HEK293 (cell line): Measurements from ENCODE around the gene HTR1B.

Source experiments
- CTCF ChIA-PET: fragments of 350-600 bp; formaldehyde crosslinking; extraction: SDS; loops from one replicate; lab custom pipeline; 2021; ENCODE audit warnings: antibody characterized with exemption; lab: Yijun Ruan, JAX
- POLR2A ChIA-PET: fragments of 300-600 bp; formaldehyde crosslinking; extraction: SDS; loops from one replicate; lab custom pipeline; 2020; ENCODE audit warnings: antibody characterized with exemption, inconsistent platforms; lab: Yijun Ruan, JAX
- H3K27ac ChIP-seq: fragments of 200-500 bp; sonication (Bioruptor generic); 2 replicates; pipeline ENCODE4 v1.5.1; 2014; ENCODE audit warnings: low read depth, low read length, control low read depth, inconsistent platforms; ENCODE audit errors: extremely low read depth
- H3K36me3 ChIP-seq, 2 experiments: fragments of 200-500 bp in 1 of 2; sonication (Bioruptor generic) in 1 of 2; 1 replicate in 1 of 2; 2 replicates in 1 of 2; pipeline ENCODE4 v1.5.1; 2014 to 2017; ENCODE audit warnings: inconsistent platforms in 2 of 2, low read length in 2 of 2; ENCODE audit not compliant: control insufficient read depth in 2 of 2, insufficient read depth in 1 of 2
- H3K4me1 ChIP-seq: fragments of 200-500 bp; sonication (Bioruptor generic); 2 replicates; pipeline ENCODE4 v1.5.1; 2014; ENCODE audit warnings: mild to moderate bottlenecking, low read length, inconsistent platforms; ENCODE audit not compliant: control insufficient read depth, insufficient read depth
- H3K4me3 ChIP-seq: 2 replicates; pipeline ENCODE4 v1.5.1; 2011; ENCODE audit warnings: low read depth, mild to moderate bottlenecking, control low read depth, low read length, moderate library complexity
- H3K9me3 ChIP-seq: fragments of 200-500 bp; sonication (Bioruptor generic); 2 replicates; pipeline ENCODE4 v1.5.1; 2014; ENCODE audit warnings: low read depth, low read length, inconsistent platforms; ENCODE audit not compliant: control insufficient read depth, insufficient read depth
- GLI4 ChIP-seq: fragments of 450-650 bp; formaldehyde crosslinking; IDR thresholded peaks from 2 replicates; pipeline ENCODE4 v1.5.1; 2016; ENCODE audit warnings: missing biosample characterization, missing genetic modification characterization
- GLIS1 ChIP-seq: fragments of 450-650 bp; formaldehyde crosslinking; IDR thresholded peaks from 2 replicates; pipeline ENCODE4 v1.5.1; 2016; ENCODE audit warnings: missing biosample characterization, missing genetic modification characterization
- IKZF3 ChIP-seq: fragments of 450-650 bp; IDR thresholded peaks from 2 replicates; pipeline ENCODE4 v1.5.0; 2018; ENCODE audit warnings: missing biosample characterization, mild to moderate bottlenecking, missing genetic modification characterization, moderate library complexity
- KLF7 ChIP-seq: fragments of 450-650 bp; formaldehyde crosslinking; IDR thresholded peaks from 2 replicates; pipeline ENCODE4 v1.5.1; 2016; ENCODE audit warnings: missing biosample characterization, missing genetic modification characterization, borderline replicate concordance
- MYNN ChIP-seq: fragments of 450-650 bp; formaldehyde crosslinking; IDR thresholded peaks from 2 replicates; pipeline ENCODE4 v1.5.1; 2016; ENCODE audit warnings: missing biosample characterization, missing genetic modification characterization, borderline replicate concordance
- PRDM1 ChIP-seq: fragments of 450-650 bp; formaldehyde crosslinking; IDR thresholded peaks from 2 replicates; pipeline ENCODE4; 2016; ENCODE audit warnings: missing biosample characterization, missing genetic modification characterization
- RBAK ChIP-seq: fragments of 450-650 bp; formaldehyde crosslinking; IDR thresholded peaks from 2 replicates; pipeline ENCODE4 v1.5.1; 2016; ENCODE audit warnings: missing biosample characterization, missing genetic modification characterization
- SP7 ChIP-seq: fragments of 450-650 bp; formaldehyde crosslinking; IDR thresholded peaks from 2 replicates; pipeline ENCODE4 v1.5.1; 2016; ENCODE audit warnings: missing biosample characterization, missing genetic modification characterization
- ZBTB17 ChIP-seq: fragments of 450-650 bp; formaldehyde crosslinking; IDR thresholded peaks from 2 replicates; pipeline ENCODE4 v1.5.1; 2016; ENCODE audit warnings: missing biosample characterization, missing genetic modification characterization
- ZFP3 ChIP-seq: fragments of 450-650 bp; formaldehyde crosslinking; IDR thresholded peaks from 2 replicates; pipeline ENCODE4 v1.5.1; 2016; ENCODE audit warnings: low read depth, missing biosample characterization, missing genetic modification characterization
- ZFP37 ChIP-seq: fragments of 450-650 bp; formaldehyde crosslinking; IDR thresholded peaks from 2 replicates; pipeline ENCODE4 v1.5.1; 2016; ENCODE audit warnings: missing biosample characterization, missing genetic modification characterization
- ZIC2 ChIP-seq: fragments of 450-650 bp; formaldehyde crosslinking; IDR thresholded peaks from 2 replicates; pipeline ENCODE4 v1.5.1; 2016; ENCODE audit warnings: missing biosample characterization, missing genetic modification characterization
- ZNF140 ChIP-seq: fragments of 450-650 bp; formaldehyde crosslinking; IDR thresholded peaks from 2 replicates; pipeline ENCODE4 v1.5.1; 2016; ENCODE audit warnings: missing biosample characterization, missing genetic modification characterization
- ZNF302 ChIP-seq: fragments of 450-650 bp; formaldehyde crosslinking; IDR thresholded peaks from 2 replicates; pipeline ENCODE4 v1.5.1; 2016; ENCODE audit warnings: missing biosample characterization, missing genetic modification characterization, low read depth
- ZNF335 ChIP-seq: fragments of 450-650 bp; formaldehyde crosslinking; conservative IDR thresholded peaks from 2 replicates; pipeline ENCODE4 v1.5.1; 2016; ENCODE audit warnings: missing biosample characterization, missing genetic modification characterization
- ZNF501 ChIP-seq: fragments of 450-650 bp; formaldehyde crosslinking; IDR thresholded peaks from 2 replicates; pipeline ENCODE4 v1.5.1; 2016; ENCODE audit warnings: missing biosample characterization, missing genetic modification characterization
- ZNF544 ChIP-seq: fragments of 450-650 bp; formaldehyde crosslinking; IDR thresholded peaks from 2 replicates; pipeline ENCODE4 v1.5.0; 2017; ENCODE audit warnings: missing biosample characterization, missing genetic modification characterization
- ZNF549 ChIP-seq: fragments of 450-650 bp; IDR thresholded peaks from 2 replicates; pipeline ENCODE4 v1.5.1; 2018; ENCODE audit warnings: missing biosample characterization, missing genetic modification characterization, mild to moderate bottlenecking, inconsistent platforms, moderate library complexity
- ZNF561 ChIP-seq: fragments of 450-650 bp; IDR thresholded peaks from 2 replicates; pipeline ENCODE4 v1.5.1; 2018; ENCODE audit warnings: missing biosample characterization, missing genetic modification characterization, borderline replicate concordance
- ZNF600 ChIP-seq: fragments of 450-650 bp; formaldehyde crosslinking; IDR thresholded peaks from 2 replicates; pipeline ENCODE4 v1.5.1; 2016; ENCODE audit warnings: missing biosample characterization, missing genetic modification characterization
- ZNF677 ChIP-seq: fragments of 450-650 bp; IDR thresholded peaks from 2 replicates; pipeline ENCODE4 v1.5.0; 2018; ENCODE audit warnings: missing biosample characterization, mild to moderate bottlenecking, missing genetic modification characterization, moderate library complexity
- ZNF768 ChIP-seq: fragments of 450-650 bp; formaldehyde crosslinking; IDR thresholded peaks from 2 replicates; pipeline ENCODE4 v1.5.1; 2018; ENCODE audit warnings: missing biosample characterization, mild to moderate bottlenecking, missing genetic modification characterization
- ZNF791 ChIP-seq: fragments of 450-650 bp; formaldehyde crosslinking; IDR thresholded peaks from 2 replicates; pipeline ENCODE4 v1.5.1; 2016; ENCODE audit warnings: missing biosample characterization, missing genetic modification characterization
- ZSCAN30 ChIP-seq: fragments of 450-650 bp; IDR thresholded peaks from 2 replicates; pipeline ENCODE4 v1.5.1; 2018; ENCODE audit warnings: missing biosample characterization, mild to moderate bottlenecking, missing genetic modification characterization, moderate library complexity
- TF ChIP-seq, protein P1 (sequence below): fragments of 450-650 bp; formaldehyde crosslinking; IDR thresholded peaks from 2 replicates; pipeline ENCODE4 v1.5.1; 2016; ENCODE audit warnings: missing biosample characterization, missing genetic modification characterization
- TF ChIP-seq, protein P2 (sequence below): fragments of 450-650 bp; formaldehyde crosslinking; IDR thresholded peaks from 2 replicates; pipeline ENCODE4 v1.5.1; 2016; ENCODE audit warnings: missing biosample characterization, missing genetic modification characterization
- TF ChIP-seq, protein P3 (sequence below): fragments of 450-650 bp; formaldehyde crosslinking; IDR thresholded peaks from 2 replicates; pipeline ENCODE4 v1.5.0; 2017; ENCODE audit warnings: missing biosample characterization, missing genetic modification characterization, borderline replicate concordance
- TF ChIP-seq, protein P4 (sequence below): fragments of 450-650 bp; formaldehyde crosslinking; conservative IDR thresholded peaks from 2 replicates; pipeline ENCODE4 v1.5.1; 2016; ENCODE audit warnings: low read depth, missing biosample characterization, missing genetic modification characterization

HTR1B gene

DNA sequence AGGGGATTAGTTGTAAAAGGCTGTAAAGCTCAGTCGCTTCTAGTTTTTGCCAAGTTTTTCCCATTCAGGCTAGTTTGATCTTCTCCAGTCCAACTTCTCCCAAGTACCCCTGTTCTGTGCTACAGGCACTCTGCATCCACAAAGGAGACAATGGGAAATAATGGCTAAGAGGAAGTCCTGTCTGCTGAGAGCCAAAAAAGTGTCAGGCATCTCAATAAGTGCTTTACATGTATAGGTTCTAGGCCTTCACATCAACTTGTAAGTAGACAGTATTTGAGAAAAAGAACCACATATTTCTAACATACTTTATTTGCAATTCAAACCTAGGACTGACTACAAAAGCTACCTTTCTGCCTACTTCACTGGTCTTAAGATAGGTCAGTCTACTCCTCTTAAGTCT is 4.9 kb downstream of the HTR1B start (continued):
- TF ChIP-seq, protein P1, sequence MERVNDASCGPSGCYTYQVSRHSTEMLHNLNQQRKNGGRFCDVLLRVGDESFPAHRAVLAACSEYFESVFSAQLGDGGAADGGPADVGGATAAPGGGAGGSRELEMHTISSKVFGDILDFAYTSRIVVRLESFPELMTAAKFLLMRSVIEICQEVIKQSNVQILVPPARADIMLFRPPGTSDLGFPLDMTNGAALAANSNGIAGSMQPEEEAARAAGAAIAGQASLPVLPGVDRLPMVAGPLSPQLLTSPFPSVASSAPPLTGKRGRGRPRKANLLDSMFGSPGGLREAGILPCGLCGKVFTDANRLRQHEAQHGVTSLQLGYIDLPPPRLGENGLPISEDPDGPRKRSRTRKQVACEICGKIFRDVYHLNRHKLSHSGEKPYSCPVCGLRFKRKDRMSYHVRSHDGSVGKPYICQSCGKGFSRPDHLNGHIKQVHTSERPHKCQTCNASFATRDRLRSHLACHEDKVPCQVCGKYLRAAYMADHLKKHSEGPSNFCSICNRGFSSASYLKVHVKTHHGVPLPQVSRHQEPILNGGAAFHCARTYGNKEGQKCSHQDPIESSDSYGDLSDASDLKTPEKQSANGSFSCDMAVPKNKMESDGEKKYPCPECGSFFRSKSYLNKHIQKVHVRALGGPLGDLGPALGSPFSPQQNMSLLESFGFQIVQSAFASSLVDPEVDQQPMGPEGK (tag by site-specific recombination) = no peak
- TF ChIP-seq ZNF677 (tag by site-specific recombination) (no peak), ZIC2 (tag by site-specific recombination) (no peak)

DNA sequence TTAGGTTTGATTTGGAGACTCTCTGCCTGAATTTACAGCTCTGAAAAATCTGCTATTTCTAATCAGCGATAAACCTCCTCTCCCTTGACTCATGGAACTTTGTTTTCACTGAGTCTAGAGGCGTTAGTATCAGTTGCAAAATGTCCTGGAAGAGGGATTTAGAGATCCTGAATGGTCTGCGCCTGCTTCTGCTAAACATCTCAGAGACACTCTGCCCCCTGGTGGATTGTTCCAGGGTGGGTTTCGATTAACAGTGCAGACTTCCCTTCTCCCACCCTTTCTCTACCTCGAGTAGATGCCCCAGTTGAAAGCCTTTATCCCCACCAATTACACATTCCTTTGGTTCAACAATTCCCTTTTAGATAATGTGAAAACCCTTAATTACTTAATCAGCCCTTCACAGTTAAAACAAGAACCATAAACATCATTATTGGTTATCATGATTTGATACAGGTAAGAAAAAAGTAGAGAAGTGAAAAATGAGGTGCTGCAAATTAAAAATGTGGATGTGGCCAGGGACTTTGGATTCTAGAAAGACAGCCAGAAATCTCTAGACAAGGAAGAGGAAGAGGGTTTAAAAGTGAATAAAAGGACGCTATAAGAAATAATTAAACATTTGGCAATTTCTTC is 5.5 kb downstream of the HTR1B start:
- ChIA-PET CTCF (interaction anchor here (0.6 to 2.1 kb wide), 29 partner anchors 8 to 1564 kb away, joined by 3 to 11 read pairs (median 4); no protein-coding TSS in a partner anchor), POLR2A (no interaction called here)
- H3K27ac ChIP-seq = no peak overlapping the region
- H3K36me3 ChIP-seq = no peaks in the 10 kb centered on the region
- no peaks in the 10 kb centered on the region for H3K4me1 ChIP-seq
- no peaks in the 10 kb centered on the region for H3K9me3 ChIP-seq
- H3K4me3 ChIP-seq = no peak overlapping the region
- TF ChIP-seq ZNF544 (tag by site-specific recombination) = no peak
- no peak for TF ChIP-seq GLIS1 (tag by site-specific recombination)
- no peak for TF ChIP-seq ZNF768 (tag by site-specific recombination)
- peak; percentile 79 for TF ChIP-seq ZNF600 (tag by site-specific recombination)
- TF ChIP-seq GLI4 (tag by site-specific recombination) = no peak
- peak; percentile 71 for TF ChIP-seq PRDM1 (tag by site-specific recombination)
- TF ChIP-seq SP7 = no peak
- no peak for TF ChIP-seq ZNF302 (tag by site-specific recombination)
- TF ChIP-seq, protein P2, sequence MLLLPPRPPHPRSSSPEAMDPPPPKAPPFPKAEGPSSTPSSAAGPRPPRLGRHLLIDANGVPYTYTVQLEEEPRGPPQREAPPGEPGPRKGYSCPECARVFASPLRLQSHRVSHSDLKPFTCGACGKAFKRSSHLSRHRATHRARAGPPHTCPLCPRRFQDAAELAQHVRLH = no peak
- TF ChIP-seq, protein P3, sequence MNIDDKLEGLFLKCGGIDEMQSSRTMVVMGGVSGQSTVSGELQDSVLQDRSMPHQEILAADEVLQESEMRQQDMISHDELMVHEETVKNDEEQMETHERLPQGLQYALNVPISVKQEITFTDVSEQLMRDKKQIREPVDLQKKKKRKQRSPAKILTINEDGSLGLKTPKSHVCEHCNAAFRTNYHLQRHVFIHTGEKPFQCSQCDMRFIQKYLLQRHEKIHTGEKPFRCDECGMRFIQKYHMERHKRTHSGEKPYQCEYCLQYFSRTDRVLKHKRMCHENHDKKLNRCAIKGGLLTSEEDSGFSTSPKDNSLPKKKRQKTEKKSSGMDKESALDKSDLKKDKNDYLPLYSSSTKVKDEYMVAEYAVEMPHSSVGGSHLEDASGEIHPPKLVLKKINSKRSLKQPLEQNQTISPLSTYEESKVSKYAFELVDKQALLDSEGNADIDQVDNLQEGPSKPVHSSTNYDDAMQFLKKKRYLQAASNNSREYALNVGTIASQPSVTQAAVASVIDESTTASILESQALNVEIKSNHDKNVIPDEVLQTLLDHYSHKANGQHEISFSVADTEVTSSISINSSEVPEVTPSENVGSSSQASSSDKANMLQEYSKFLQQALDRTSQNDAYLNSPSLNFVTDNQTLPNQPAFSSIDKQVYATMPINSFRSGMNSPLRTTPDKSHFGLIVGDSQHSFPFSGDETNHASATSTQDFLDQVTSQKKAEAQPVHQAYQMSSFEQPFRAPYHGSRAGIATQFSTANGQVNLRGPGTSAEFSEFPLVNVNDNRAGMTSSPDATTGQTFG = no peak
- TF ChIP-seq ZNF140 (tag by site-specific recombination) = no peak
- TF ChIP-seq ZNF561 (tag by site-specific recombination) = 0 out of 2 replicates have a peak, but pooled peaks have one; percentile 45
- no peak for TF ChIP-seq ZFP37 (tag by site-specific recombination)
- TF ChIP-seq MYNN (tag by site-specific recombination) = no peak
- TF ChIP-seq ZNF549 (tag by site-specific recombination) = no peak
- no peak for TF ChIP-seq ZSCAN30 (tag by site-specific recombination)
- no peak for TF ChIP-seq RBAK (tag by site-specific recombination)
- TF ChIP-seq ZNF501 (tag by site-specific recombination) = no peak
- TF ChIP-seq KLF7 (tag by site-specific recombination) = no peak
- TF ChIP-seq ZNF791 (tag by site-specific recombination) = no peak
- peak; percentile 53; the same call in 1 of the 2 replicates for TF ChIP-seq ZBTB17
- peak; percentile 61 for TF ChIP-seq IKZF3 (tag by site-specific recombination)
- 0 out of 2 replicates have a peak, but pooled peaks have one; percentile 6 for TF ChIP-seq ZNF335
- TF ChIP-seq, protein P4, sequence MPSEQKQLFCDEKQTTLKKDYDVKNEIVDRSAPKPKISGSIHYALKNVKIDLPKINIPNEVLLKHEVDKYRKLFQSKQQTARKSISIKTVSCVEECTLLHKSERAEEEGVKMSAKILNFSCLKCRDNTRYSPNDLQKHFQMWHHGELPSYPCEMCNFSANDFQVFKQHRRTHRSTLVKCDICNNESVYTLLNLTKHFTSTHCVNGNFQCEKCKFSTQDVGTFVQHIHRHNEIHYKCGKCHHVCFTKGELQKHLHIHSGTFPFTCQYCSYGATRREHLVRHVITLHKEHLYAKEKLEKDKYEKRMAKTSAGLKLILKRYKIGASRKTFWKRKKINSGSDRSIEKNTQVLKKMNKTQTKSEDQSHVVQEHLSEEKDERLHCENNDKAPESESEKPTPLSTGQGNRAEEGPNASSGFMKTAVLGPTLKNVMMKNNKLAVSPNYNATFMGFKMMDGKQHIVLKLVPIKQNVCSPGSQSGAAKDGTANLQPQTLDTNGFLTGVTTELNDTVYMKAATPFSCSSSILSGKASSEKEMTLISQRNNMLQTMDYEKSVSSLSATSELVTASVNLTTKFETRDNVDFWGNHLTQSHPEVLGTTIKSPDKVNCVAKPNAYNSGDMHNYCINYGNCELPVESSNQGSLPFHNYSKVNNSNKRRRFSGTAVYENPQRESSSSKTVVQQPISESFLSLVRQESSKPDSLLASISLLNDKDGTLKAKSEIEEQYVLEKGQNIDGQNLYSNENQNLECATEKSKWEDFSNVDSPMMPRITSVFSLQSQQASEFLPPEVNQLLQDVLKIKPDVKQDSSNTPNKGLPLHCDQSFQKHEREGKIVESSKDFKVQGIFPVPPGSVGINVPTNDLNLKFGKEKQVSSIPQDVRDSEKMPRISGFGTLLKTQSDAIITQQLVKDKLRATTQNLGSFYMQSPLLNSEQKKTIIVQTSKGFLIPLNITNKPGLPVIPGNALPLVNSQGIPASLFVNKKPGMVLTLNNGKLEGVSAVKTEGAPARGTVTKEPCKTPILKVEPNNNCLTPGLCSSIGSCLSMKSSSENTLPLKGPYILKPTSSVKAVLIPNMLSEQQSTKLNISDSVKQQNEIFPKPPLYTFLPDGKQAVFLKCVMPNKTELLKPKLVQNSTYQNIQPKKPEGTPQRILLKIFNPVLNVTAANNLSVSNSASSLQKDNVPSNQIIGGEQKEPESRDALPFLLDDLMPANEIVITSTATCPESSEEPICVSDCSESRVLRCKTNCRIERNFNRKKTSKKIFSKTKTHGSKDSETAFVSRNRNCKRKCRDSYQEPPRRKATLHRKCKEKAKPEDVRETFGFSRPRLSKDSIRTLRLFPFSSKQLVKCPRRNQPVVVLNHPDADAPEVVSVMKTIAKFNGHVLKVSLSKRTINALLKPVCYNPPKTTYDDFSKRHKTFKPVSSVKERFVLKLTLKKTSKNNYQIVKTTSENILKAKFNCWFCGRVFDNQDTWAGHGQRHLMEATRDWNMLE (tag by site-specific recombination) = 0 out of 2 replicates have a peak, but pooled peaks have one; percentile 17
- TF ChIP-seq ZFP3 (tag by site-specific recombination) = no peak
